ENCODE results near the gene FXYD6.

FXYD6 gene

DNA sequence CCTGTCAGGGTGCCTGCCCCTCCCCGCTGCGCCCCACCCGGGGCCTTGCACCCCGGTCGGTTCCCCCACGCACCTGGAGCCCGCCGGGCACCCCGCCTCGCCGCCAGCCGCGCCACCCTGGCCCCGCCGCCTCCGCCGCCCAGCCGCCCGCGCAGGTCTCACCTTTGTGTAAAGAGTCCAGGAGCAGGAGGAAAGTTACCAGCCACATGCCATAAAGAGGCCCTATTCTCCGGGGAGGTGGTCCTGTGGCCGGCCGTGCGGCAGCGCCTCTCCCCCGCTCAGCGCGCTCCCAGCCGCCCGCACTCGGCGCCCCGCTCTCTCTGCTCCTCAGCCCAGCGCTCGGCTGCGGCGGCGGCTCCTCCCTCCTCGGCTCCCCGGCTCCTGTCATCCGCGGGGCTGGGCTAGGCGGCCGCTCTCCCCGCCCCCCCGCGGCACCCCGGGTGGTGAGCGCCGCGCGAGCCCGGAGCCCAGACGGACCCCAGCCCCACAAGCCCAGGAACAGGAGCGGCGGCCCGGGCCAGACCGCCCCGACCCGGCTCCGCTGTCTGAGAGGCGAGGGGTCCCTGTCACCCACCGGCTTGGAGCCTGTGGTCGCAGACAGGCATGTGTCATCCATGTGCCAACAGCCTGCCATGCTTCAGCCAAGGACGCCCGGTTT is 79.5 kb downstream of the FXYD6 start, which contains the start of gene DSCAML1:
Gene DSCAML1 (minus strand): TSS at position 345 of the 658 bp plus-strand sequence. CDS start 137 bp downstream, at position 208.
- no peak for DNase-seq (ENCODE audit: low spot score)
- Histone ChIP-seq H3K27ac (no peak within 1 kb of the TSS), H3K4me3 (peak within 1 kb of the TSS; percentile 68)
- TF ChIP-seq, protein P1, sequence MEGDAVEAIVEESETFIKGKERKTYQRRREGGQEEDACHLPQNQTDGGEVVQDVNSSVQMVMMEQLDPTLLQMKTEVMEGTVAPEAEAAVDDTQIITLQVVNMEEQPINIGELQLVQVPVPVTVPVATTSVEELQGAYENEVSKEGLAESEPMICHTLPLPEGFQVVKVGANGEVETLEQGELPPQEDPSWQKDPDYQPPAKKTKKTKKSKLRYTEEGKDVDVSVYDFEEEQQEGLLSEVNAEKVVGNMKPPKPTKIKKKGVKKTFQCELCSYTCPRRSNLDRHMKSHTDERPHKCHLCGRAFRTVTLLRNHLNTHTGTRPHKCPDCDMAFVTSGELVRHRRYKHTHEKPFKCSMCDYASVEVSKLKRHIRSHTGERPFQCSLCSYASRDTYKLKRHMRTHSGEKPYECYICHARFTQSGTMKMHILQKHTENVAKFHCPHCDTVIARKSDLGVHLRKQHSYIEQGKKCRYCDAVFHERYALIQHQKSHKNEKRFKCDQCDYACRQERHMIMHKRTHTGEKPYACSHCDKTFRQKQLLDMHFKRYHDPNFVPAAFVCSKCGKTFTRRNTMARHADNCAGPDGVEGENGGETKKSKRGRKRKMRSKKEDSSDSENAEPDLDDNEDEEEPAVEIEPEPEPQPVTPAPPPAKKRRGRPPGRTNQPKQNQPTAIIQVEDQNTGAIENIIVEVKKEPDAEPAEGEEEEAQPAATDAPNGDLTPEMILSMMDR (IDR thresholded peaks at IDR 0.05), result no peak

DNA sequence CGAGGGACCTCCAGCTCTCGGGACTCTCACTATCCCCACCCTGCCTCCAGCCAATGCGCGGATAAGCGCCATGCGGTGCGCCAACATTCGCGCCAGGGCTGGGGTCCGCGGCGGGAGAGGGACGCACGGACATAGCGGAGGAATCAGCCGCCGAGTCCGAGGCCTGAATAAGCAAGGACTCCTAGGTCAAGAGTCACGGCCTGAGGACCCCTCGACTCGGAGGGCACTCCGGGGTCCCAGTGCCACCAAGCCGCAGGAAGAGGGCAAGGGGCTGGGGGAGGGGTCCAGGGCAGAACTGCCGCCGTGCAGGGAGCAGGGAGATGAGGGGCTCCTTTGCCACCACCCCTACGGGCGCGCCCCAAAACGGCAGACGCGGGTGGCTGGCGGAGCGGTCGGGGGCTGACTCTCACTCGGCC is 80.0 kb downstream of the FXYD6 start:
- DNase-seq (ENCODE audit: low spot score), result no peak
- TF ChIP-seq, protein P1 (IDR thresholded peaks at IDR 0.05), result no peak
- Histone ChIP-seq H3K27ac (no peak overlapping the region), H3K4me3 (peak overlapping the region; percentile 68)

DNA sequence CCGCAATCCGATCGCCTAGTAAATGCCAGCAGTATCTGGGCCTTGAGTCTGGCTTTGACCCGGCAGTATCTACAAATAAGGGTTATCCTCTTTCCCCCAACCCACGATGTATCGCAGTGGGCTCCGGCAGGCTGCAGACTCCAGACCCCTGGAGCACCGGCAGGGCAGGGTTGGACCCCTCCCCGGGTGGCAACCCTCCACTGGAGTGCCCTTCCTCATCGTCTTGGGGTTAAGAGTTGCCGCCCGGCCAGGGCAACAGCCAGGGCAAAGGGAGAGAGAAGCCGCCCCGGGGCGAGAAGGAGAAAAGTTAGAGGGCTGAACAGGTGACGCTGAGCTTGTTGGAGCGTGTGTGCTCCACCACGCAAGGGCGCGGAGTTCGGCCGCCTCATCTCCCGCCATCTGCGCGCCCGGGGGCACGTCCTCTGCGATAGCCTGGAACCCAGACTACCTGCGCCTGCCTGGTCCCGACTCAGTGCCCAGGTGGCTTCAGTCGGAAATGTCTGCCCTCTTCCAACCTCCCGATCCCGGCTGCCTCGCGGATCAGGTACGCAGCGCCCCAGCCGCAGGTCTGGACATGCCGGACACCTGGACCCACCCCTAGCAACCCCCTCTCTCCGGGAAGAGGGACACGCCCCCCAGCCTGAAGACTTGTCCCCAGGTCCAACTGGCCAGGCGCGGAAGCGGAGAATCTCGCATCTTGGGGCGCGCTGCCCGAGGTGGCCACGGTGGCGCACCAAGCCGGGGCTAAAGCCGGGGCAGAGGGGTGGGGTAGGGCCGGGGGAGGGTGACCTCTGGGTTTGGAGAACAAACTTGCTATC is 80.6 kb downstream of the FXYD6 start:
- Histone ChIP-seq H3K4me3 (peak overlapping the region; percentile 68), H3K27ac (no peak overlapping the region)
- DNase-seq (ENCODE audit: low spot score), result no peak
- TF ChIP-seq, protein P1 (IDR thresholded peaks at IDR 0.05), result no peak

DNA sequence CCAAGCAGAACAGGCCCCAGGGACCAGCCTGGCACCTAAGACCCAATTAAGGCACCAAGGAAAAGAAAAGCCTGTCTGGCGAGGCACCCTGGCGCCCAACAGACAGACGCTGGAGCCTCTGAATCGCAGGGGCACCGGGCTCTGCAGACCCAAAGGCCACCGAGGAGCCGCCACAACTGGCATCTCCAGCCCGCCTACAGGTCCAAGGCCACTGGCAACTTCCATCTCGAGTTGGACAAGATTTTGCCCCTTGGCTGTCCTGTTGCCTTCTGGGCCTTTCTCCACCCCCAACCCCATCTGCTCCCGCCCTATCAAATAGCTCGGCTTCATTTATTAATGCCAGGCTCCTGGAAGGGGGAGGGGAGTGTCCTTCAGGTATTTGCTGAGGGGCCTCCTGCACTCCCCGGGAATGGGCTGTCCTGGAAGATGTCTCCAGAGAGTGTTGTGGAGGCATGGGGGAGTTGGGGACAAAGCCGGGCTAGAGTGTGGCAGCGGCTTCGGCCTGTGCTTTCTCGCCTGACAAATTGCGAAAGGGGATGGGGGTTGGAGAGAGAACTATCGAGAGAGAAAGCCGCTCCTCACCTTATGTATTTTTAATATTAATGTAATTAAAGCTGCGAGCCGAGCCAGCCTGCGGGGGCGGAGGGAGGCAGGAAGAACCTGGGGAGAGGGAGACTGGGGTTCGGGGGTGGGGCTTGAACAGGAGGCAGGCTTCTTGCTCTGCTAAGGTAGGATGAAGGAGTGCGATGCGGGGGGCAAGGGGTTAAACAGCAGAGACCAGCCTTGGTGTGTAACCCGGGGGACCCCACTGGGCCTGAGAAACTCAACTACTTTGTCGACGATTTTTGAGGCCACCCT is 81.5 kb downstream of the FXYD6 start:
- Histone ChIP-seq H3K4me3 (peak overlapping the region; percentile 68), H3K27ac (no peak overlapping the region)
- no peak for DNase-seq (ENCODE audit: low spot score)
- TF ChIP-seq, protein P1 (IDR thresholded peaks at IDR 0.05), result no peak

DNA sequence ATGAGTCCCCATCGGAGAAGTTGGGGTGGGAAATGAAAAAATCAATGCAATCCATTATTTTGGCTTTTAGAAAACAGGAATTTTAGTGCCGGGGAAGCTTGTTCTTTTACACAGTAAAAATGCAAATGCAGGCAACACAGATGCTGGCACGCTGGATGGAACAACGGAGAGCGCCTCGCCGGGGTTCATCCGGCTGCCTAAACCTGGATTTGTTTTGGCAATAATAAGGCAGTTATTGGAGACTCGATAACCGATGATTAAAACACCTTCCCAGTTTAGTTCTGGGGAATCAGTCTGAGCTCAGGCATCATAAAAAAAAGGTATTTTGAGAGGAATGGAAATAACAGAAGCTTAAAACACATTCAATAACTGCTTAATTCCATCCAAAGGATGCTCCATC is 82.3 kb downstream of the FXYD6 start:
- no peak overlapping the region for H3K4me3 ChIP-seq
- no peak overlapping the region for H3K27ac ChIP-seq
- TF ChIP-seq, protein P1 (IDR thresholded peaks at IDR 0.05), result no peak
- no peak for DNase-seq (ENCODE audit: low spot score)

DNA sequence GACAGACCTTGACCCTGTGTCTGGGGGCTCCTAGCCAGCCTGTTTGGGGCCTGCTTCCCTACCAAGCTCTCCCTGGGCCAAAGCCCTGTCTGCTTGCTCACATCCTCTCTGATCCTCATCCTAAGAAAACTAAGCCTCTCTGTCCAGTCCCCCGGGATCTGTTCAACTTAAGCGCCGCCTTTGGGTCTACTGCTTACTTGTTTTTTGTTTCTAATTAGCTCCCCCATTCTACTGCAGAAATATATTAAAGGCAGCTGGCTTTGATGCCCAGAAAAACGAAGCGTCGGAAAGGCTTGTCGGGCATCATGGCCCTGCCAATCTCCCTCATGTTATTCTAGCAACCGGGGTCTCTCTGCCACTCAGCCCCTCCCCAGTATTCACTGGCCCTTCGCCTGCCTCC is 82.9 kb downstream of the FXYD6 start:
- TF ChIP-seq, protein P1 (IDR thresholded peaks at IDR 0.05), result no peak
- no peak overlapping the region for H3K27ac ChIP-seq
- H3K4me3 ChIP-seq, result no peak overlapping the region
- DNase-seq (ENCODE audit: low spot score), result no peak
